Heart right ventricle (tissue), 16 donors: ENCODE measurements around the gene FBLN5. TPM values are rescaled to one million over a fixed set of nuclear protein-coding genes. Genes with fewer than 3 reads are reported as not detected.

Experiments
- ATAC-seq, 8 donors: fragments of 200-7000 bp; cut with Tn5 transposase; one replicate each; pipeline ENCODE4 v1.9.1; 2020; ENCODE audit warnings: mild to moderate bottlenecking in 8 of 8, moderate library complexity in 8 of 8, moderate number of reproducible peaks in 1 of 8
- DNase-seq, 2 donors: peaks; one replicate each; pipeline ENCODE4 v3.0.0-alpha.2; 2020
- H3K27ac ChIP-seq, 10 donors: fragments of 200-600 bp; sonication (generic) in 2 of 10; one replicate each; pipeline versions ENCODE4 v1.5.0 to v1.8.0; 2020 to 2022; ENCODE audit warnings: mild to moderate bottlenecking in 3 of 10
- H3K27me3 ChIP-seq, 7 donors: fragments of 200-600 bp; one replicate each; pipeline ENCODE4 v1.8.0; 2021 to 2022; ENCODE audit warnings: mild to moderate bottlenecking in 2 of 7
- H3K36me3 ChIP-seq, 9 donors: fragments of 200-600 bp; sonication (generic) in 1 of 9; one replicate each; pipeline versions ENCODE4 v1.5.0 to v1.8.0; 2020 to 2022; ENCODE audit warnings: mild to moderate bottlenecking in 2 of 9
- H3K4me1 ChIP-seq, 9 donors: fragments of 200-600 bp; sonication (generic) in 1 of 9; one replicate each; pipeline versions ENCODE4 v1.5.0 to v1.8.0; 2020 to 2022; ENCODE audit warnings: mild to moderate bottlenecking in 4 of 9
- H3K4me3 ChIP-seq, 10 donors: fragments of 200-600 bp; sonication (generic) in 2 of 10; one replicate each; pipeline versions ENCODE4 v1.5.0 to v1.8.0; 2020 to 2022; ENCODE audit warnings: mild to moderate bottlenecking in 7 of 10, moderate library complexity in 2 of 10
- H3K9me3 ChIP-seq, 11 donors: fragments of 200-600 bp in 10 of 11; sonication (generic) in 2 of 11; one replicate each; pipeline versions ENCODE4 v1.5.0 to v1.8.0; 2013 to 2022; ENCODE audit warnings: mild to moderate bottlenecking in 2 of 11, control low read depth in 1 of 11, moderate library complexity in 1 of 11
- WGBS, 2 donors: extraction: QIAGEN DNeasy Blood & Tissue Kit; methylation state at CpG; one replicate each; pipeline ENCODE4 v1.1.7; 2013; ENCODE audit warnings: inconsistent platforms in 1 of 2; 5-methylcytosine and 5-hydroxymethylcytosine counted together
- intact Hi-C, 10 donors: fragments of 100-400 bp; cut with DNase I; formaldehyde crosslinking; loops; one replicate each; pipeline versions ENCODE4 v1.11.1 to v1.14.2; 2022
- polyA plus RNA-seq, 2 donors: library from polyadenylated mRNA; stranded (reverse); fragments of 200-250 nt; gene quantifications; one replicate each; pipeline ENCODE4 v1.2.3, GENCODE V29; 2013
- total RNA-seq, 10 donors: library from RNA; stranded (reverse); fragmentation: NEBNext Ultra II Directional in 3 of 10; extraction: Animal tissue kit (Norgen Biotek cat#: 25700) in 3 of 10; gene quantifications; one replicate each; pipeline versions ENCODE4 v1.2.1 to v1.2.4, GENCODE V29; 2021 to 2023
- TF ChIP-seq, protein P1 (sequence below), 9 donors: fragments of 200-600 bp; sonication (generic) in 2 of 9; IDR thresholded peaks; one replicate each; pipeline versions ENCODE4 v1.5.0 to v1.8.0; 2021 to 2022; ENCODE audit warnings: antibody characterized with exemption in 9 of 9, mild to moderate bottlenecking in 5 of 9, moderate library complexity in 1 of 9
- donor health status: Arrhythmogenic right ventricular cardiomyopathy.
- donor health status: ischemic (EF 13 %, LVEDD 7.1; RV severe dilation, severe dysfunction).
- donor health status: healthy with polysubstance abuse.
- donor health status: DM: no; HTN: yes; CAD: no.
- donor health status: DM: no; HTN: no; CAD: no.
- donor health status: ischemic (EF 25% LVEDD 6.9; RV normal size, moderate dysfunction).
- donor health status: ischemic (EF 25% LVEDD 5.7; RV mildly dilated, moderate dysfunction).
- donor health status: healthy.
- donor health status: DM: yes; HTN: yes; CAD: no.
- donor health status: Ischemic cardiomyopathy.
- donor health status: ischemic (EF 35%, LVEDD 5.7; RV mildly dilated, moderate dysfunction).
- donor health status: nonischemic (EF 11% LVEDD 7.7; RV severe dilation, severe dysfunction).
- donor health status: DM: yes; HTN: yes; CAD: no.
- donor health status: PGD.
- donor health status: ischemic (EF 29% LVEDD 5.4; RV normal size, mild dysfunction).
- donor health status: nonischemic (EF 23%, LVEDD 6.1; RV moderate dilation, normal function).

FBLN5 gene
- total and polyA plus RNA-seq, 12 donors, result 25.3 to 91.5 (median 41.7) TPM

DNA sequence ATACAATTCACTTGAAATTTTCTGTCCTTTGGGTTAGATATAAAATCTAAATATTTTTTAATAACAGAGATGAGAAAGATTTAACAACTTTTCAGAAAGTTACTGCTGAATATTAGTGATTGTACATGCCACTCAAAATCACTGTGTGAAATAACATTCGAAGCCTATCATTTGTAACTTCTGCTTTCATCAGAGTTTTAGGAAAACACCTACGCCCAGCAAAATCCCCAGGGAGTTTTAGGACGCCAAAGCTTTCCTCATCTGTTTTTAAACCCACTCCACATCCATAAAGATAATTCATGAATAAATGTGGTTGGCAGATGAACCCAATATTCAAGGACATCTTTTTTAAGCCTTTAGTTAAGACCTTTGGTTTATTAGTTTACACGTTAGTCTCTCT is 104.1 kb downstream of the FBLN5 start:
- intact Hi-C loops, result no loop called here
- Histone ChIP-seq H3K27ac (no peak overlapping the region), H3K27me3 (peaks cover 0 to 44% (median 17%) of the 10 kb centered on the region in 7 donors), H3K36me3 (no peaks in the 10 kb centered on the region), H3K4me3 (no peak overlapping the region), H3K9me3 (no peaks in the 10 kb centered on the region), H3K4me1 (peaks cover 0 to 8% (median 0%) of the 10 kb centered on the region in 9 donors)
- no peak for ATAC-seq
- DNase-seq, result no peak
- TF ChIP-seq, protein P1, sequence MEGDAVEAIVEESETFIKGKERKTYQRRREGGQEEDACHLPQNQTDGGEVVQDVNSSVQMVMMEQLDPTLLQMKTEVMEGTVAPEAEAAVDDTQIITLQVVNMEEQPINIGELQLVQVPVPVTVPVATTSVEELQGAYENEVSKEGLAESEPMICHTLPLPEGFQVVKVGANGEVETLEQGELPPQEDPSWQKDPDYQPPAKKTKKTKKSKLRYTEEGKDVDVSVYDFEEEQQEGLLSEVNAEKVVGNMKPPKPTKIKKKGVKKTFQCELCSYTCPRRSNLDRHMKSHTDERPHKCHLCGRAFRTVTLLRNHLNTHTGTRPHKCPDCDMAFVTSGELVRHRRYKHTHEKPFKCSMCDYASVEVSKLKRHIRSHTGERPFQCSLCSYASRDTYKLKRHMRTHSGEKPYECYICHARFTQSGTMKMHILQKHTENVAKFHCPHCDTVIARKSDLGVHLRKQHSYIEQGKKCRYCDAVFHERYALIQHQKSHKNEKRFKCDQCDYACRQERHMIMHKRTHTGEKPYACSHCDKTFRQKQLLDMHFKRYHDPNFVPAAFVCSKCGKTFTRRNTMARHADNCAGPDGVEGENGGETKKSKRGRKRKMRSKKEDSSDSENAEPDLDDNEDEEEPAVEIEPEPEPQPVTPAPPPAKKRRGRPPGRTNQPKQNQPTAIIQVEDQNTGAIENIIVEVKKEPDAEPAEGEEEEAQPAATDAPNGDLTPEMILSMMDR (IDR thresholded peaks at IDR 0.05), result no peak
- 49 to 64% methylated on average over 4 of the region's 4 CpGs for WGBS, 2 donors

DNA sequence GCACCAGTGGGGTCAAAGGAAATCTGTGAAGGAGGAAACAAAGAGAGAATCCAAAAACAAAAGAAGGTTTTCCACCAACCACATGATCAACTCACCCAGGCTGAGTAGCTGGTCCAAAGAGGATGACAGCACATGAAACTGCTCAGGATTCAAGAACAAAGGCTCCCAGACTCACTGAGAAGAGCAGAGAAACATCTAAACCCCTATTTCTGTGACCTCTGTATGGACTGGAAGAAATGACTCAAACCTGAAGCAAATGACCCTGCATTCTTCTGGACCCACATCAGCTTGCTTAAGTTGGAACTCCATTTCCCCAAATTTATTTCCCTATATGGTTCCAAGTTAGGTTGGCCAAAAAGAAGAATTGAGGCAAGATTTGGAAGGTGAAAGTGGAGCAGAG is 106.4 kb downstream of the FBLN5 start:
- H3K9me3 ChIP-seq, result no peaks in the 10 kb centered on the region
- TF ChIP-seq, protein P1 (IDR thresholded peaks at IDR 0.05), result no peak
- H3K27me3 ChIP-seq, result peaks cover 0 to 68% (median 37%) of the 10 kb centered on the region in 7 donors
- DNase-seq (no peak), ATAC-seq (no peak)
- intact Hi-C loops, result no loop called here
- H3K27ac ChIP-seq, result no peak overlapping the region
- no peaks in the 10 kb centered on the region for H3K36me3 ChIP-seq
- H3K4me1 ChIP-seq, result peaks cover 0 to 23% (median 5%) of the 10 kb centered on the region in 9 donors
- no peak overlapping the region for H3K4me3 ChIP-seq

DNA sequence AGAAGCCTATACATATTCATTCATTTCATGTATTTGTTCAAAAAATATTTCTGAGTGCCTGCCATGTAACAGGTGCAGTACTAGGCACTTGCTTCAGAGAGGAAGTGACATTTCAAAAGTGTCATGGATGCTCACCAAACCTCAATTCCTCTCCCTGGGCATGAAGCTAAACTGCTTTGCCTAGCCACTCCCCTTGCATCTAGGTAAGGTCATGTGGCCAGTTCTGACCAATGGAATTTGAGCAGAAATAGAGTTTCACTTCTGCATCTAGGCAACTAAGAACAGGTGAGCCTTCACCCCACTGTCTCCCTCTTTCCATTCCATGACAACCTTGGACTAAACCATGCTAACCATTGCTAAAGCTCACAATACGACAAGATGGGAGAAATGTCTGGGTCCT is 107.7 kb downstream of the FBLN5 start:
- H3K36me3 ChIP-seq, result no peaks in the 10 kb centered on the region
- H3K4me3 ChIP-seq, result no peak overlapping the region
- no peaks in the 10 kb centered on the region for H3K9me3 ChIP-seq
- peaks cover 0 to 81% (median 49%) of the 10 kb centered on the region in 7 donors for H3K27me3 ChIP-seq
- WGBS, 2 donors, result 96 to 97% methylated on average over 1 of the region's 1 CpG
- ATAC-seq (no peak), DNase-seq (no peak)
- H3K4me1 ChIP-seq, result peaks cover 0 to 33% (median 8%) of the 10 kb centered on the region in 9 donors
- TF ChIP-seq, protein P1 (IDR thresholded peaks at IDR 0.05), result no peak
- intact Hi-C loops, result no loop called here
- no peak overlapping the region for H3K27ac ChIP-seq

DNA sequence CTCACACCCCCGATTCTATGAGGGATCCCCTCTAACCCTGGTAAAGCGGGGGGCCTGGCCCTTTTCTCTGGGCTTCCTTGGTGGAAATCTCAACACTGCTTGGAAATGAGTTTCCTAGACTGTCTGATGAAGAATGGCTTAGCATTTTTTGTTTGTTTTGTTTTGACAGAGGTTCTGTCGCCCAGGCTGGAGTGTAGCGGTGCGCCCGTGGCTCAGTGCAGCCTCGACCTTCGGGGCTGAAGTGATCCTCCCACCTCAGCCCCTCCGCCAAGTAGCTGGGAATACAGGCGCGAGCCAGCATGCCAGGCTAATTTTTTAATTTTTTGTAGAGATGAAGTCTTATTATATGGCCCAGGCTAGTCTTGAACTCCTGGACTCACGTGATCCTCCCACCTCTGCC is 110.4 kb downstream of the FBLN5 start:
- Histone ChIP-seq H3K4me1 (peaks cover 0 to 25% (median 8%) of the 10 kb centered on the region in 9 donors), H3K4me3 (peak overlapping the region in 7 of 10 donors; percentile 40 to 64 (median 54)), H3K36me3 (no peaks in the 10 kb centered on the region), H3K27ac (peak overlapping the region in 1 of 10 donors; percentile 77), H3K27me3 (peaks cover 0 to 88% (median 55%) of the 10 kb centered on the region in 7 donors), H3K9me3 (no peaks in the 10 kb centered on the region)
- 74 to 79% methylated on average over 12 of the region's 12 CpGs for WGBS, 2 donors
- TF ChIP-seq, protein P1 (IDR thresholded peaks at IDR 0.05), result no peak
- DNase-seq (no peak), ATAC-seq (no peak)
- intact Hi-C loops, result no loop called here
